Muscle of leg (tissue), 9 donors: ENCODE data around the gene RGN. TPM values are rescaled to one million over a fixed set of nuclear protein-coding genes. Genes with fewer than 3 reads are reported as not detected.

Source experiments
- polyA plus RNA-seq, 8 donors: library from polyadenylated mRNA; unstranded; fragments of 120-200 nt; gene quantifications; one replicate each; pipeline versions ENCODE4 v1.2.1 to v1.2.3, GENCODE V29; 2013; ENCODE audit warnings: inconsistent platforms in 1 of 8, low replicate concordance in 1 of 8; ENCODE audit not compliant: insufficient read length in 8 of 8, insufficient read depth in 1 of 8
- total RNA-seq: library from RNA; stranded (reverse); fragments of 120-200 nt; gene quantifications from one replicate; pipeline ENCODE4 v1.2.4, GENCODE V29; 2013

RGN gene
- total and polyA plus RNA-seq, 9 donors, result 1.3 to 6.2 (median 2.4) TPM

Other genes starting within 250 kb of the RGN start
- 5.8 TPM for gene RP2, start 241.4 kb upstream of the RGN start, total RNA-seq
- gene RP2, start 241.4 kb upstream of the RGN start, polyA plus RNA-seq, result 10 to 100 TPM in 2 of 8 donors, 1 to 10 TPM in 6; 7.0 to 13.2 (median 8.6) TPM
- gene JADE3, start 166.0 kb upstream of the RGN start, total RNA-seq, result 2.7 TPM
- gene JADE3, start 166.0 kb upstream of the RGN start, polyA plus RNA-seq, result 1 to 10 TPM; 3.7 to 5.5 (median 4.5) TPM
- 107 TPM for gene NDUFB11, start 66.3 kb downstream of the RGN start, total RNA-seq
- 100 to 1,000 TPM in 3 of 8 donors, 10 to 100 TPM in 5; 96.9 to 117 (median 99.3) TPM for gene NDUFB11, start 66.3 kb downstream of the RGN start, polyA plus RNA-seq
- 29.2 TPM for gene RBM10, start 66.8 kb downstream of the RGN start, total RNA-seq
- gene RBM10, start 66.8 kb downstream of the RGN start, polyA plus RNA-seq, result 10 to 100 TPM; 33.3 to 48.1 (median 41.3) TPM
- gene UBA1, start 115.4 kb downstream of the RGN start, total RNA-seq, result 73.7 TPM
- 100 to 1,000 TPM; 119 to 148 (median 129) TPM for gene UBA1, start 115.4 kb downstream of the RGN start, polyA plus RNA-seq
- gene CDK16, start 140.2 kb downstream of the RGN start, total RNA-seq, result 52.0 TPM
- gene CDK16, start 140.2 kb downstream of the RGN start, polyA plus RNA-seq, result 100 to 1,000 TPM in 5 of 8 donors, 10 to 100 TPM in 3; 87.0 to 118 (median 102) TPM
- gene USP11, start 154.6 kb downstream of the RGN start, total RNA-seq, result 39.5 TPM
- 100 to 1,000 TPM in 5 of 8 donors, 10 to 100 TPM in 3; 81.0 to 115 (median 105) TPM for gene USP11, start 154.6 kb downstream of the RGN start, polyA plus RNA-seq